Nephron progenitor cell (in vitro differentiated cells): ENCODE data around the gene METAP1.

ENCODE experiments used
- DNase-seq: peaks from one replicate; pipeline ENCODE4 v3.0.0; 2021
- H3K27ac Mint-ChIP-seq: 2 replicates; pipeline ENCODE4 v1.8.0; 2021; ENCODE audit warnings: mild to moderate bottlenecking, moderate library complexity, mixed read lengths
- H3K27me3 Mint-ChIP-seq: 2 replicates; pipeline ENCODE4 v1.8.0; 2021; ENCODE audit warnings: mild to moderate bottlenecking, low read depth, mixed read lengths; ENCODE audit not compliant: poor library complexity
- H3K36me3 Mint-ChIP-seq: 2 replicates; pipeline ENCODE4 v1.8.0; 2021; ENCODE audit warnings: low read depth, mixed read lengths
- H3K4me1 Mint-ChIP-seq: 2 replicates; pipeline ENCODE4 v1.8.0; 2021; ENCODE audit warnings: mixed read lengths
- H3K4me3 Mint-ChIP-seq: 2 replicates; pipeline ENCODE4 v1.8.0; 2021; ENCODE audit warnings: mild to moderate bottlenecking, moderate library complexity, mixed read lengths
- H3K9me3 Mint-ChIP-seq: 2 replicates; pipeline ENCODE4 v1.8.0; 2021; ENCODE audit warnings: mild to moderate bottlenecking, moderate library complexity, mixed read lengths
- TF ChIP-seq, protein P1 (sequence below): fragments of 200-600 bp; sonication (generic); IDR thresholded peaks from 2 replicates; pipeline ENCODE4 v1.5.0; 2021; ENCODE audit warnings: antibody characterized with exemption

The METAP1 gene

GRCh38 chr4:99067617-99068016 is 72.1 kb downstream of the METAP1 start:
- no peaks in the 10 kb centered on the region for H3K4me1 Mint-ChIP-seq
- TF ChIP-seq, protein P1, sequence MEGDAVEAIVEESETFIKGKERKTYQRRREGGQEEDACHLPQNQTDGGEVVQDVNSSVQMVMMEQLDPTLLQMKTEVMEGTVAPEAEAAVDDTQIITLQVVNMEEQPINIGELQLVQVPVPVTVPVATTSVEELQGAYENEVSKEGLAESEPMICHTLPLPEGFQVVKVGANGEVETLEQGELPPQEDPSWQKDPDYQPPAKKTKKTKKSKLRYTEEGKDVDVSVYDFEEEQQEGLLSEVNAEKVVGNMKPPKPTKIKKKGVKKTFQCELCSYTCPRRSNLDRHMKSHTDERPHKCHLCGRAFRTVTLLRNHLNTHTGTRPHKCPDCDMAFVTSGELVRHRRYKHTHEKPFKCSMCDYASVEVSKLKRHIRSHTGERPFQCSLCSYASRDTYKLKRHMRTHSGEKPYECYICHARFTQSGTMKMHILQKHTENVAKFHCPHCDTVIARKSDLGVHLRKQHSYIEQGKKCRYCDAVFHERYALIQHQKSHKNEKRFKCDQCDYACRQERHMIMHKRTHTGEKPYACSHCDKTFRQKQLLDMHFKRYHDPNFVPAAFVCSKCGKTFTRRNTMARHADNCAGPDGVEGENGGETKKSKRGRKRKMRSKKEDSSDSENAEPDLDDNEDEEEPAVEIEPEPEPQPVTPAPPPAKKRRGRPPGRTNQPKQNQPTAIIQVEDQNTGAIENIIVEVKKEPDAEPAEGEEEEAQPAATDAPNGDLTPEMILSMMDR, result no peak
- H3K4me3 Mint-ChIP-seq, result no peak overlapping the region
- H3K27me3 Mint-ChIP-seq, result no peaks in the 10 kb centered on the region
- DNase-seq, result no peak
- H3K9me3 Mint-ChIP-seq, result peaks cover 4% of the 10 kb centered on the region
- no peak overlapping the region for H3K27ac Mint-ChIP-seq
- H3K36me3 Mint-ChIP-seq, result peaks cover 74% of the 10 kb centered on the region

DNA sequence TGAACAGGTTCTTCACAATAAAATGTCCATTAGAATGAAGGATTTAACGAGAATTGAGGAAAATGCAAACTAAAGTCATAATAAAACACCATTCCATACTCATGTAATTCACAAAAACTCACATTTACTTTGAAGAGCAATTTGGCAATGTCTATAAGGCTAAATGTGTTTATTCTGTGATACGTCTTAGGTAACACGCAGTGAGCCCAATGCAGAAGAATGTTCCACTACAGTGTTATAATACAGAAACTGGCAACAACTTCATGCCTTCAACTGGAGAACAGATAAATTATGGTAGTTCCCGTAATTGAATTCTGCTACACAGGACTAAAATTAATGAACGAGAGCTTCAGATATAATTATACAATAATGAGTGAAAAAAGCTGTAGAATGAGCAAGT is 75.6 kb downstream of the METAP1 start:
- Mint-ChIP-seq H3K4me3 (no peak overlapping the region), H3K36me3 (peaks cover 75% of the 10 kb centered on the region), H3K27ac (no peak overlapping the region), H3K4me1 (no peaks in the 10 kb centered on the region), H3K9me3 (no peaks in the 10 kb centered on the region), H3K27me3 (peaks cover 3% of the 10 kb centered on the region)
- TF ChIP-seq, protein P1, result no peak
- DNase-seq, result no peak

DNA sequence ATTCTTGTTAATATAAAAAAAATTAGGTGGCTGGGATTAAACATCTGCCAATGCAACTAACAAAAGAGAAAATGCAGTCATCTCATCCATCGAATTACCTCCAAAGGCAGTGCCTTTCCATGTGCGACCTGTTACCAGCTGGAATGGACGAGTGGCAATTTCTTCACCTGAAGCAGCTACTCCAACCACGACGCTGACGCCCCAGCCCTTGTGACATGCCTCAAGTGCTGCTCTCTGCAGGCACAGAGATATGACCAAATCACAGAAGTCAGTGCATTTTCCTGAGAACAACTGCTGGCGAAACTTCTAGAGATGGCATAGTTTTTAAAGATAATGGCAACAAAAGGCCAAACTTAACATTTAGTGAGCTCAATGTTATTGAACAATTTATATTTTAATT is 79.3 kb downstream of the METAP1 start:
- H3K4me1 Mint-ChIP-seq, result peaks cover 6% of the 10 kb centered on the region
- H3K36me3 Mint-ChIP-seq, result peaks cover 85% of the 10 kb centered on the region
- DNase-seq, result no peak
- TF ChIP-seq, protein P1, result no peak
- H3K27ac Mint-ChIP-seq, result no peak overlapping the region
- H3K9me3 Mint-ChIP-seq, result no peaks in the 10 kb centered on the region
- H3K27me3 Mint-ChIP-seq, result peaks cover 3% of the 10 kb centered on the region
- no peak overlapping the region for H3K4me3 Mint-ChIP-seq

DNA sequence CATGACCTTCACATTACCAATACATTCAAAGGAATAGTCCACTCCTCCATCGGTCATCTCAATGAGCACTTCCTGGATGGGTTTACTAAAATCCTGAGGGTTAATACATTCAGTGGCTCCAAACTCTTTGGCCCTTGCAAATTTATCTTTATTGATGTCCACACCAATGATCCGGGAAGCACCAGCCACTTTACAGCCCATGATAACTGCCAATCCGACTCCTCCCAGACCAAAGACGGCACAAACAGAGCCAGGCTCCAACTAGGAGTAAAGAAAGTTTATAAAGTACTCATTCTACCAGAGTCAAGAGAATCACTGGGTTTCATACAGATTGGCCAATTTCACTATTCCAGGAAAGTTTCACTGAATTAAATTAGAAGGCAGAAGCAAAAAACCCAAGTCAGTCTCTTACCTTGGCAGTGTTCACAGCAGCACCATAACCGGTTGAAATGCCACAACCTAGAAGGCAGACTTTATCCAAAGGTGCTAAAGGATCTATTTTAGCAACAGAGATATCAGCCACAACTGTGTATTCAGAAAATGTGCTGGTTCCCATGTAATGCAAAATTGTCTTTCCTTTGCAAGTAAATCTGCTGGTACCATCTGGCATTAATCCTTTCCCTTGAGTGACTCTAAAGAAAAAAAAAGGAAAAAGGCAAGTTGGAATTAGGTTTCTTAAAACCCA is 80.9 kb downstream of the METAP1 start:
- H3K9me3 Mint-ChIP-seq, result no peaks in the 10 kb centered on the region
- peaks cover 80% of the 10 kb centered on the region for H3K36me3 Mint-ChIP-seq
- no peak for DNase-seq
- TF ChIP-seq, protein P1, result no peak
- H3K27me3 Mint-ChIP-seq, result peaks cover 3% of the 10 kb centered on the region
- H3K27ac Mint-ChIP-seq, result no peak overlapping the region
- peaks cover 6% of the 10 kb centered on the region for H3K4me1 Mint-ChIP-seq
- H3K4me3 Mint-ChIP-seq, result no peak overlapping the region

GRCh38 chr4:99077177-99077576 is 81.7 kb downstream of the METAP1 start:
- peaks cover 80% of the 10 kb centered on the region for H3K36me3 Mint-ChIP-seq
- peaks cover 6% of the 10 kb centered on the region for H3K4me1 Mint-ChIP-seq
- H3K9me3 Mint-ChIP-seq, result no peaks in the 10 kb centered on the region
- H3K27ac Mint-ChIP-seq, result peak overlapping the region; percentile 32
- no peak overlapping the region for H3K4me3 Mint-ChIP-seq
- TF ChIP-seq, protein P1, result no peak
- H3K27me3 Mint-ChIP-seq, result peaks cover 3% of the 10 kb centered on the region
- DNase-seq, result no peak

GRCh38 chr4:99078336-99078735 is 82.8 kb downstream of the METAP1 start:
- TF ChIP-seq, protein P1, result no peak
- Mint-ChIP-seq H3K27me3 (peaks cover 3% of the 10 kb centered on the region), H3K36me3 (peaks cover 76% of the 10 kb centered on the region), H3K4me3 (no peak overlapping the region), H3K9me3 (no peaks in the 10 kb centered on the region), H3K27ac (no peak overlapping the region), H3K4me1 (peaks cover 6% of the 10 kb centered on the region)
- DNase-seq, result no peak
